T-helper 1 cell (primary cell): Measurements from ENCODE around the gene HHIPL1.
"Not testable (repeated sequence)": the region's sequence is repeated elsewhere in the genome, so short reads cannot be mapped to it uniquely, and the experiment has no call there.

ENCODE experiments used
- DNase-seq, 5 donors: peaks; one replicate each; pipeline ENCODE4 v3.0.0-alpha.2; 2012 to 2020

Gene HHIPL1

GRCh38 chr14:99661206-99661605 is 16.3 kb downstream of the HHIPL1 start:
- DNase-seq: not testable (repeated sequence)

GRCh38 chr14:99662846-99663245 is 17.9 kb downstream of the HHIPL1 start:
- DNase-seq: no peak

- DNase-seq: no peak
Observed at GRCh38 chr14:99663386-99664057, 18.6 kb downstream of the HHIPL1 start.

GRCh38 chr14:99664058-99664936 is 19.4 kb downstream of the HHIPL1 start:
- no peak for DNase-seq

- DNase-seq: no peak
Observed at GRCh38 chr14:99664937-99665273, 20.0 kb downstream of the HHIPL1 start.

- no peak for DNase-seq
Observed at GRCh38 chr14:99666533-99666932, 21.6 kb downstream of the HHIPL1 start.

- no peak for DNase-seq
Observed at GRCh38 chr14:99667045-99667444, 22.1 kb downstream of the HHIPL1 start.

GRCh38 chr14:99667821-99668220 is 22.9 kb downstream of the HHIPL1 start:
- DNase-seq: no peak

GRCh38 chr14:99668307-99669295 is 23.7 kb downstream of the HHIPL1 start:
- DNase-seq: no peak

- DNase-seq: no peak
Observed at GRCh38 chr14:99670361-99671234, 25.7 kb downstream of the HHIPL1 start.

GRCh38 chr14:99671235-99672224 is 26.6 kb downstream of the HHIPL1 start:
- DNase-seq: no peak

GRCh38 chr14:99672506-99673304 is 27.8 kb downstream of the HHIPL1 start:
- peak in 1 of 5 donors; percentile 53 for DNase-seq

GRCh38 chr14:99673305-99674063 is 28.6 kb downstream of the HHIPL1 start:
- DNase-seq: no peak

- no peak for DNase-seq
Observed at GRCh38 chr14:99674064-99674650, 29.2 kb downstream of the HHIPL1 start.

GRCh38 chr14:99674776-99675381 is 29.9 kb downstream of the HHIPL1 start:
- no peak for DNase-seq

GRCh38 chr14:99675382-99675835 is 30.5 kb downstream of the HHIPL1 start:
- no peak for DNase-seq

GRCh38 chr14:99675951-99676350 is 31.0 kb downstream of the HHIPL1 start:
- DNase-seq: no peak

GRCh38 chr14:99676657-99677056 is 31.7 kb downstream of the HHIPL1 start:
- DNase-seq: peak in 1 of 5 donors; percentile 11
